OCI-LY1 (cell line): ENCODE results near the gene PREP.

Source experiments
- EZH2 ChIP-seq: fragments of 200-600 bp; sonication (generic), shearing (Covaris generic); IDR thresholded peaks from 2 replicates; pipeline ENCODE4 v1.8.0; 2017; ENCODE audit warnings: borderline replicate concordance, mixed run types, mild to moderate bottlenecking, antibody characterized with exemption, low read length, moderate library complexity, mixed read lengths
- TF ChIP-seq, protein P1 (sequence below): fragments of 200-600 bp; sonication (generic), shearing (Covaris generic); IDR thresholded peaks from 2 replicates; pipeline ENCODE4 v1.5.1; 2017; ENCODE audit warnings: mild to moderate bottlenecking, antibody characterized with exemption, low read length, moderate library complexity, mixed read lengths

DNA sequence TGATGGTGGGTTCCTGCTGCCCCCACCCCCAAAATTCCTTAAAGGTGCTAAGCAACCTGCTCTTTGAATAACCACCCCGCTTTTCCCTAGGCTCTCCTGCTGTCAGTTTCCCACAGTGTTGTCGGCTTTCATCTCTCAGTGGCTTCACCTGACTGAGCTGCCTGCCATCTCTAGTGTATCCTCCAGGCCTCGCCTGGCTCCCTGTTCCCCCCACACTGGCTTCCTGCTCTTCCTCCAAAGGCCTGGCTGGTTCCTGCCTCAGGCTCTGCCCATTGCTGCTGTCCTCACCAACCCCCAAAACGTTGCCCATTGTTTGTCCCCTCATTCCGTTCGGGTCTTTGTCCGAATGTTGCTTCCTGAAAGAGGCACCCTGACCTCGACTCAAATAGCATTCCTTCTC is 129.3 kb downstream of the PREP start:
- TF ChIP-seq, protein P1, sequence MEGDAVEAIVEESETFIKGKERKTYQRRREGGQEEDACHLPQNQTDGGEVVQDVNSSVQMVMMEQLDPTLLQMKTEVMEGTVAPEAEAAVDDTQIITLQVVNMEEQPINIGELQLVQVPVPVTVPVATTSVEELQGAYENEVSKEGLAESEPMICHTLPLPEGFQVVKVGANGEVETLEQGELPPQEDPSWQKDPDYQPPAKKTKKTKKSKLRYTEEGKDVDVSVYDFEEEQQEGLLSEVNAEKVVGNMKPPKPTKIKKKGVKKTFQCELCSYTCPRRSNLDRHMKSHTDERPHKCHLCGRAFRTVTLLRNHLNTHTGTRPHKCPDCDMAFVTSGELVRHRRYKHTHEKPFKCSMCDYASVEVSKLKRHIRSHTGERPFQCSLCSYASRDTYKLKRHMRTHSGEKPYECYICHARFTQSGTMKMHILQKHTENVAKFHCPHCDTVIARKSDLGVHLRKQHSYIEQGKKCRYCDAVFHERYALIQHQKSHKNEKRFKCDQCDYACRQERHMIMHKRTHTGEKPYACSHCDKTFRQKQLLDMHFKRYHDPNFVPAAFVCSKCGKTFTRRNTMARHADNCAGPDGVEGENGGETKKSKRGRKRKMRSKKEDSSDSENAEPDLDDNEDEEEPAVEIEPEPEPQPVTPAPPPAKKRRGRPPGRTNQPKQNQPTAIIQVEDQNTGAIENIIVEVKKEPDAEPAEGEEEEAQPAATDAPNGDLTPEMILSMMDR: no peak
- no peak for TF ChIP-seq EZH2
